Measurements from ENCODE around the gene MBTD1.

- no peak for TF ChIP-seq CTCF (IDR thresholded peaks at IDR 0.05)
- no peak for TF ChIP-seq POLR2A (IDR thresholded peaks at IDR 0.05)
Observed at GRCh38 chr17:51170736-51171135, 89.1 kb downstream of the MBTD1 start.

Data from body of pancreas (tissue), 4 donors.